ENCODE results near the gene PDP2.
A peak's percentile ranks its signal among the peaks of the same experiment; 100 is the strongest.

Gene PDP2

DNA sequence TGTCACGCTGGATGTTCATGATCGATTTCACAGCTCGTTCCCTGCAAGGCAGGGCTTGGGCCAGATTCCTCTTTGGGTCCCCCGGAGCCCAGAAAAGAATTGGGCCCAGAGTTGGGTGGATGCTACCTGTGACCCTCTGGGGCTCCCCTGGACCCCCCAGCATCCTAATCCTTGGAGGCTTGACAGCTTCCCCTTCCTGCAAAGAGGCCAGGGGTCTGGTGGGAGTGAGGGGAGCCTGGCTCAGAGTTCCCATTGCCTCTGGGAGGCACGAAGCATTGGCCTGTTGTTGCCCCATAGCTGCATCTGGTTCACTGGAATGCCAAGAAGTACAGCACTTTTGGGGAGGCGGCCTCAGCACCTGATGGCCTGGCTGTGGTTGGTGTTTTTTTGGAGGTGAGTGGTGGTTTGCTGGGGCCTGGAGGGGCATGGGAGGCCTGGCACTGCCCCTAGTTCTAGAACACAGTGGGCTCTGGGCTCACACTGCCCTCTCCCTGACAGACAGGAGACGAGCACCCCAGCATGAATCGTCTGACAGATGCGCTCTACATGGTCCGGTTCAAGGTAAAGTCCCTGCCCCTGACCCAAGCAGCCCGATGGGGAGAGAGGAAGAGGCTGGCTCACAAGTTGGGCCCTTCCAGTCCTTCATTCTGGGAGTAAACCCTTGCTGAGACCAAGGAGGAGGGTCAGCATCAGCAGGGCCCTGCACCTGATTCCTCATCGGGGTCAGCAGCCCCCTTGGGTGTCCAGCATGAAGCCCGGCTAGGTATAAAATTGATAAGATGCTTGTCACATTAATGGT, 28.9 kb upstream of the PDP2 start:
- DNase-seq (ENCODE audit: low read depth in 2 of 2), result no peak
- H3K4me3 ChIP-seq (replicated peaks in 1 of 2; ENCODE audit: low read depth in 2 of 2, low read length in 2 of 2), result no peak overlapping the region
- TF ChIP-seq, protein P1, sequence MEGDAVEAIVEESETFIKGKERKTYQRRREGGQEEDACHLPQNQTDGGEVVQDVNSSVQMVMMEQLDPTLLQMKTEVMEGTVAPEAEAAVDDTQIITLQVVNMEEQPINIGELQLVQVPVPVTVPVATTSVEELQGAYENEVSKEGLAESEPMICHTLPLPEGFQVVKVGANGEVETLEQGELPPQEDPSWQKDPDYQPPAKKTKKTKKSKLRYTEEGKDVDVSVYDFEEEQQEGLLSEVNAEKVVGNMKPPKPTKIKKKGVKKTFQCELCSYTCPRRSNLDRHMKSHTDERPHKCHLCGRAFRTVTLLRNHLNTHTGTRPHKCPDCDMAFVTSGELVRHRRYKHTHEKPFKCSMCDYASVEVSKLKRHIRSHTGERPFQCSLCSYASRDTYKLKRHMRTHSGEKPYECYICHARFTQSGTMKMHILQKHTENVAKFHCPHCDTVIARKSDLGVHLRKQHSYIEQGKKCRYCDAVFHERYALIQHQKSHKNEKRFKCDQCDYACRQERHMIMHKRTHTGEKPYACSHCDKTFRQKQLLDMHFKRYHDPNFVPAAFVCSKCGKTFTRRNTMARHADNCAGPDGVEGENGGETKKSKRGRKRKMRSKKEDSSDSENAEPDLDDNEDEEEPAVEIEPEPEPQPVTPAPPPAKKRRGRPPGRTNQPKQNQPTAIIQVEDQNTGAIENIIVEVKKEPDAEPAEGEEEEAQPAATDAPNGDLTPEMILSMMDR (IDR thresholded peaks at IDR 0.05; ENCODE audit: low read depth, low read length), result no peak

DNA sequence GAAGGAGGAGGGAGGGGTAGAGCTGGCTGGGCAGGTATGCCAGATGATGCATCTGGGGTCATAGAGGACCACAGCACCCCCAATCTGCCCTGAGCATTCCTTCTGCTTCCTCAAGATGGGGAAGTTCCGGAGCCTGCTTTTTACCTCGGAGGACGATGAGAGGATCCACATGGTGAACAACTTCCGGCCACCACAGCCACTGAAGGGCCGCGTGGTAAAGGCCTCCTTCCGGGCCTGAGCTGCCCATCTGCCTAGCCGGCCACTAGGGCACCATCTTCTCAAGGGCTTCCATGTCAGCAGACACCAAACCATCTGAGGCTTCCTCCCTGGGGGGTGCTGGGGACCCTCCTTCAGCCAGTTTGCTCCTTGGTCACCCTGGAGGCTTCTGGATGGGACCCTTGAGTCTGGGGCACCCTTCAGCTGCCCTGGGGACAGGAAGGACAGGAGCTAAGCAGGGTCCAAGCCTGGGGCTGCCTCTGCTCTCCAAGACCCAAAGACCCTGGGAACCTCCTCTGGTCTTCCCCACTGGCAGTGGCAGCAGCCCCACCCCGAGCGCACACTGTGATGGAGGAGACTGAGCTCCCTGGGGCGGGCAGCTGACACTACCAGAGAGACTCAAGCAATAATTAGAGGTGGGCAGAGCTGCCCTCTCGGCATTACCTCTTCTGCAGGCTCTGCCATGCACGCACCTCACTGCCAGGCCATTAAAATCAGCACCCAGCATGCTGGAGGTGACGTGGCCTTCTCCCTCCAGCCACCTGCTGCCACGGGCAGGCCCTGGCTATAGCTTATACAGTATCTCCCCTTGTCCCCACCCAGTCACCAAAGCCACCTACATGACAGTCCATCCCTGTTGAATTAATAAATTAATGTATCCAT, 26.8 kb upstream of the PDP2 start:
- no peak for DNase-seq (ENCODE audit: low read depth in 2 of 2)
- no peak overlapping the region for H3K4me3 ChIP-seq (replicated peaks in 1 of 2; ENCODE audit: low read depth in 2 of 2, low read length in 2 of 2)
- TF ChIP-seq, protein P1 (IDR thresholded peaks at IDR 0.05; ENCODE audit: low read depth, low read length), result no peak

DNA sequence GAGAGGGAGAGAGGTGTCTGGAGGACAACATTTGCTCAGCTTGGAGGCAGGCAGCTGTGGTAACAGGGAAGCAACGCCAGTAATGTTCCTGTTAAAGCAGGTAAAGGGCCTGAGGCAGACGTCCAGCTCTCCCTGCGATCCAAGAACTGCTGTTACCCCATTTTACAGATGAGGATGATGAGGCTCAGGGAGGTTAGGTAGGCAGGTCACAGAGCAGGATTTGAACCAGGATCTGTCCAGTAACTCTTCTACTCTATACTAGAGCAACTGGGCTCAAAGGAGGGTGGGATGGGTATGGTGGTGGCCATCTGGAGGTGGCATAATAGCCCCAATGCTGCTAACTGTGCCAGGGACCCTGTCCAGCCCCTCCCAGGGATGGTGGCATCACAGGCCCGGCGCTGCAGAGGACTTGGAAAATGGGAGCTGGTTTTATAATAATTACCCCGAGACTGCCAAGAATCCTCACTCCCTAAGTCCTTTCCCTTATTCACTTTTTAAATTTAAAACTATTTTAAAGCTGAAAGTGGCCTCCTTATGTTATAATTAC, 24.1 kb upstream of the PDP2 start:
- H3K4me3 ChIP-seq (replicated peaks in 1 of 2; ENCODE audit: low read depth in 2 of 2, low read length in 2 of 2), result no peak overlapping the region
- no peak for DNase-seq (ENCODE audit: low read depth in 2 of 2)
- TF ChIP-seq, protein P1 (IDR thresholded peaks at IDR 0.05; ENCODE audit: low read depth, low read length), result no peak

DNA sequence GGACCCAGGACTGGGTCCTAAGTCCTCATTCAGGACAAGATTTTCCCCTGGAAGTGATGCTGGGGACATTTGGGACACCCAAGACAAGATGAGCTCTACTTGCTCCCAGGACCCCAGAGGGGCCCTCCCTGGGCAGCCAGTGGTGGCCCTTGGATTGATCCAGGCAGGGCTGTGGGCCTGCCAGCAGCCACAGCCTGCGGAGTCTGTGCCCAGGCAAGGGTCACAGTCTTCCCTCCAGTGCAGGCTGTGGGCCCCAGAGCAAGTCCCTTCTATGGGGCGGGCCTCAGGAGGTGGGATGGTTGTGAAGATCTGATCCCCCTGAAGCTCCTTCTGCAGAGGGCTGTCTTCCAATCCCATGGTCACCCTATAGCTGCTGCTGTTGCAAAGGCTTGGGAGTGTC, 23.5 kb upstream of the PDP2 start:
- TF ChIP-seq, protein P1 (IDR thresholded peaks at IDR 0.05; ENCODE audit: low read depth, low read length), result no peak
- no peak for DNase-seq (ENCODE audit: low read depth in 2 of 2)
- no peak overlapping the region for H3K4me3 ChIP-seq (replicated peaks in 1 of 2; ENCODE audit: low read depth in 2 of 2, low read length in 2 of 2)

DNA sequence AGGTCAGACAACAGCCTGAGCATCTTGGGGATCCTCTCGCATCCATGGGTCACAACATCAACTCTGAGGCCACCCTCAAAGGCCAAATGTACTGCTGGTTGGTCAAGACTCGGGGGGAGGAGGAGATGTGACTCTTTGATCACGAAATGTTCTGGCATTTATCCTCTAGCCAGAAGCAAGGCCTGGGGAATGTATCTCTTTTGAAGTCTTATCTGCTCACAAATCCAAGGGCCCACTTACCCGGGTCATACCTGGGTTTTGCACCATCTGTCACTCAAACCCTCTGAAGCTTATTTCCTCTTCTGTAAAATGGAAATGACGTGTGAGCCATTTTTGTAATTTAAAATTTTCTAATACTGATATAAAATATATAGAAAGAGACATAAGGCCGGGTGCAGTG, 22.9 kb upstream of the PDP2 start:
- no peak overlapping the region for H3K4me3 ChIP-seq (replicated peaks in 1 of 2; ENCODE audit: low read depth in 2 of 2, low read length in 2 of 2)
- DNase-seq (ENCODE audit: low read depth in 2 of 2), result no peak
- TF ChIP-seq, protein P1 (IDR thresholded peaks at IDR 0.05; ENCODE audit: low read depth, low read length), result no peak

DNA sequence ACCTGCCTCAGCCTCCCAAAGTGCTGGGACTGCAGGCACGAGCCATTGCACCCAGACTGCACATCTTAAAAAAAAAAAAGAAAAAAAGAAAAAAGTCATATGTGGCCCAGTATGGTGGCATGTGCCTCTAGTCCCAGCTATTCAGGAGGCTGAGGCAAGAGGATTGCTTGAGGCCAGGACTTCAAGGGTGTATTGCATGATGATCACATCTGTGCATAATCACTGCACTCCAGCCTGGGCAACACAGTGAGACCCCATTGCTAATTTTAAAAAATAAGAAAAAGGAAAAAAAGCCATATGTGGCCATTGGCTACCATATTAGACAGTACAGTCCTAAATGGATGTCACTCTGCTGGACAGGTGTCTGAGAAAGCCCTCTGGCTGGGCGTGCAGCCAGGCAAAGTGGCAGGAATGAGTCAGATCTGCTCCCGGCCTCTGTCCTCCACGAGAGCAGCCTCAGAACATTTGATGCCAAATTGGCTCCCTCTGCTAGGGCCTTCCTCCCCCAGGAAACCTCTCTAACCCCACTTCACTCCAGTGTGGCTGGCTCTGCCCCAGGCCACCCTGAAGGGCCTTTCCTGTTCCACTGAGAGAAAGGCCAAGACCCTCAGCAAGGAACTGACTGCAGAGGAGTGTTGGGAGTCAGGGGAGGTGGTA, 21.4 kb upstream of the PDP2 start:
- no peak overlapping the region for H3K4me3 ChIP-seq (replicated peaks in 1 of 2; ENCODE audit: low read depth in 2 of 2, low read length in 2 of 2)
- TF ChIP-seq, protein P1 (IDR thresholded peaks at IDR 0.05; ENCODE audit: low read depth, low read length), result no peak
- peak; percentile 53 to 58 for DNase-seq (ENCODE audit: low read depth in 2 of 2)

Measured in cardiac fibroblast (primary cell).